Neural cell (in vitro differentiated cells): Measurements from ENCODE around the gene BMP4. TPM values are rescaled to one million over a fixed set of nuclear protein-coding genes. Genes with fewer than 3 reads are reported as not detected.

Source experiments
- H2AFZ ChIP-seq: fragments of 200-600, 300-800 bp; sonication (generic), shearing (Covaris generic); 2 replicates; pipeline ENCODE4 v1.6.0; 2014; ENCODE audit warnings: low read depth, mild to moderate bottlenecking, antibody characterized with exemption, low read length, moderate library complexity
- H3F3A ChIP-seq: fragments of 200-600 bp; shearing (Covaris generic); 2 replicates; pipeline ENCODE4 v1.6.1; 2016; ENCODE audit warnings: mild to moderate bottlenecking, moderate library complexity, mixed read lengths, antibody characterized with exemption, low read length; ENCODE audit not compliant: insufficient read depth, poor library complexity, severe bottlenecking
- H3K27ac ChIP-seq: fragments of 200-600, 300-800 bp; sonication (generic), shearing (Covaris generic); 2 replicates; pipeline ENCODE4 v1.5.1; 2014; ENCODE audit warnings: mild to moderate bottlenecking, low read length, moderate library complexity
- H3K27me3 ChIP-seq: fragments of 300-800, 200-600 bp; sonication (generic), shearing (Covaris generic); 2 replicates; pipeline ENCODE4 v1.6.0; 2014; ENCODE audit warnings: mild to moderate bottlenecking, low read depth, low read length, moderate library complexity; ENCODE audit not compliant: insufficient read depth
- H3K36me3 ChIP-seq: fragments of 300-800, 200-600 bp; sonication (generic), shearing (Covaris generic); 2 replicates; pipeline ENCODE4 v1.5.1; 2014; ENCODE audit warnings: mild to moderate bottlenecking, antibody characterized with exemption, low read length, moderate library complexity; ENCODE audit not compliant: insufficient read depth
- H3K4me2 ChIP-seq: fragments of 300-800, 200-600 bp; sonication (generic), shearing (Covaris generic); 2 replicates; pipeline ENCODE4 v1.6.0; 2014; ENCODE audit warnings: mild to moderate bottlenecking, low read length
- H3K4me3 ChIP-seq: fragments of 300-800, 200-600 bp; sonication (generic), shearing (Covaris generic); 2 replicates; pipeline ENCODE4 v1.5.1; 2014; ENCODE audit warnings: mild to moderate bottlenecking, low read length, moderate library complexity
- H3K79me2 ChIP-seq: fragments of 200-600 bp; shearing (Covaris generic); replicated peaks from 2 replicates; pipeline ENCODE4 v1.6.0; 2014; ENCODE audit warnings: mild to moderate bottlenecking, low read length, moderate library complexity; ENCODE audit not compliant: insufficient read depth
- H3K9ac ChIP-seq: fragments of 300-800, 200-600 bp; sonication (generic), shearing (Covaris generic); 2 replicates; pipeline ENCODE4 v1.6.1; 2016; ENCODE audit warnings: mild to moderate bottlenecking, low read length, mixed read lengths
- H3K9me2 ChIP-seq: fragments of 200-600 bp; shearing (Covaris generic); 2 replicates; pipeline ENCODE4 v1.6.1; 2016; ENCODE audit warnings: mild to moderate bottlenecking, low read length, mixed read lengths; ENCODE audit not compliant: insufficient read depth
- H3K9me3 ChIP-seq: fragments of 200-600, 300-800 bp; sonication (generic), shearing (Covaris generic); 2 replicates; pipeline ENCODE4 v1.6.1; 2016; ENCODE audit warnings: mild to moderate bottlenecking, mixed run types, low read length, moderate library complexity, mixed read lengths
- H4K20me1 ChIP-seq: fragments of 200-600 bp; shearing (Covaris generic); 2 replicates; pipeline ENCODE4 v1.6.1; 2016; ENCODE audit warnings: mild to moderate bottlenecking, mixed run types; ENCODE audit not compliant: insufficient read depth
- CTCF ChIP-seq: fragments of 450-650 bp; IDR thresholded peaks from 2 replicates; pipeline ENCODE4 v1.5.1; 2014; ENCODE audit warnings: antibody characterized with exemption, mild to moderate bottlenecking, moderate library complexity; ENCODE audit not compliant: poor library complexity, severe bottlenecking
- EP300 ChIP-seq: fragments of 450-650 bp; conservative IDR thresholded peaks from 2 replicates; pipeline ENCODE4 v1.6.1; 2014; ENCODE audit warnings: antibody characterized with exemption, mild to moderate bottlenecking, moderate library complexity; ENCODE audit not compliant: poor library complexity, severe bottlenecking
- EZH2 ChIP-seq: fragments of 200-600, 300-800 bp; shearing (Covaris generic), sonication (generic); IDR thresholded peaks from 2 replicates; pipeline ENCODE4 v1.6.1; 2014; ENCODE audit warnings: antibody characterized with exemption, low read length, borderline replicate concordance, mild to moderate bottlenecking; ENCODE audit not compliant: insufficient read depth, poor library complexity, severe bottlenecking
- MXI1 ChIP-seq: fragments of 450-650 bp; conservative IDR thresholded peaks from 2 replicates; pipeline ENCODE4 v1.6.1; 2014; ENCODE audit warnings: antibody characterized with exemption, mild to moderate bottlenecking; ENCODE audit not compliant: poor library complexity, severe bottlenecking
- POLR2AphosphoS5 ChIP-seq: IDR thresholded peaks from 2 replicates; pipeline ENCODE4 v1.6.1; 2012
- RAD21 ChIP-seq: fragments of 450-650 bp; conservative IDR thresholded peaks from 2 replicates; pipeline ENCODE4 v1.6.1; 2014; ENCODE audit warnings: antibody characterized with exemption, mild to moderate bottlenecking, moderate library complexity
- REST ChIP-seq: IDR thresholded peaks from 2 replicates; pipeline ENCODE4 v1.6.1; 2012; ENCODE audit warnings: borderline replicate concordance
- SMC3 ChIP-seq: fragments of 450-650 bp; conservative IDR thresholded peaks from 2 replicates; pipeline ENCODE4 v1.6.1; 2014; ENCODE audit warnings: antibody characterized with exemption, mild to moderate bottlenecking, moderate library complexity; ENCODE audit not compliant: poor library complexity
- TAF1 ChIP-seq: IDR thresholded peaks from 2 replicates; pipeline ENCODE4 v1.6.1; 2012; ENCODE audit warnings: low read depth
- polyA plus RNA-seq: library from polyadenylated mRNA; depleted of rRNA; stranded (reverse); fragments of >200 nt; gene quantifications from 2 replicates; pipeline ENCODE4 v1.2.3, GENCODE V29; 2014

The BMP4 gene
- polyA plus RNA-seq, 1 donor from 2014 or later, result 2.5 TPM

GRCh38 chr14:53996041-53996440, 39.4 kb upstream of the BMP4 start:
- H2AFZ ChIP-seq, result no peak overlapping the region
- H3K27ac ChIP-seq, result no peak overlapping the region
- H3K79me2 ChIP-seq, result no peaks in the 10 kb centered on the region
- no peak for TF ChIP-seq CTCF
- TF ChIP-seq TAF1, result no peak
- no peak for TF ChIP-seq POLR2AphosphoS5
- TF ChIP-seq REST, result no peak
- no peak for TF ChIP-seq SMC3
- no peak for TF ChIP-seq EP300
- no peak overlapping the region for H3K4me2 ChIP-seq
- no peaks in the 10 kb centered on the region for H4K20me1 ChIP-seq
- H3K27me3 ChIP-seq, result no peaks in the 10 kb centered on the region
- H3K9me3 ChIP-seq, result no peaks in the 10 kb centered on the region
- no peaks in the 10 kb centered on the region for H3F3A ChIP-seq
- H3K4me3 ChIP-seq, result no peak overlapping the region
- H3K9ac ChIP-seq, result no peak overlapping the region
- no peaks in the 10 kb centered on the region for H3K36me3 ChIP-seq
- H3K9me2 ChIP-seq, result no peaks in the 10 kb centered on the region

- no peak for TF ChIP-seq RAD21
- no peak for TF ChIP-seq EZH2
- no peak for TF ChIP-seq CTCF
- no peak for TF ChIP-seq REST
- no peak for TF ChIP-seq MXI1
Observed at GRCh38 chr14:53993920-53994607, 37.4 kb upstream of the BMP4 start.

More at GRCh38 chr14:53993920-53994607, 37.4 kb upstream of the BMP4 start:
- Histone ChIP-seq H3K9me2 (no peaks in the 10 kb centered on the region), H3K4me3 (no peak overlapping the region), H3K9ac (no peak overlapping the region), H3K27me3 (no peaks in the 10 kb centered on the region), H4K20me1 (no peaks in the 10 kb centered on the region), H2AFZ (no peak overlapping the region), H3F3A (no peaks in the 10 kb centered on the region), H3K4me2 (no peak overlapping the region), H3K79me2 (no peaks in the 10 kb centered on the region), H3K27ac (no peak overlapping the region), H3K36me3 (no peaks in the 10 kb centered on the region), H3K9me3 (no peaks in the 10 kb centered on the region)
